Heart left ventricle (tissue), 16 donors: Measurements from ENCODE around the gene S100A14. TPM values are rescaled to one million over a fixed set of nuclear protein-coding genes. Genes with fewer than 3 reads are reported as not detected.

Source experiments
- ATAC-seq, 4 donors: fragments of 200-7000 bp; cut with Tn5 transposase; one replicate each; pipeline ENCODE4 v1.9.1; 2020 to 2022; ENCODE audit warnings: moderate library complexity in 4 of 4, mild to moderate bottlenecking in 3 of 4, moderate number of reproducible peaks in 1 of 4
- DNase-seq, 5 donors: peaks; one replicate each; pipeline ENCODE4 v3.0.0-alpha.2; 2020
- H3K27ac ChIP-seq, 12 donors: fragments of 200-600 bp; sonication (generic) in 4 of 12; one replicate each; pipeline versions ENCODE4 v1.5.0 to v1.8.0; 2016 to 2022; ENCODE audit warnings: mild to moderate bottlenecking in 2 of 12
- H3K27me3 ChIP-seq, 9 donors: fragments of 200-600 bp; sonication (generic) in 2 of 9; one replicate each; pipeline versions ENCODE4 v1.5.1 to v1.8.0; 2016 to 2022; ENCODE audit warnings: mild to moderate bottlenecking in 3 of 9
- H3K36me3 ChIP-seq, 9 donors: fragments of 200-600 bp; sonication (generic) in 2 of 9; one replicate each; pipeline versions ENCODE4 v1.5.0 to v1.8.0; 2018 to 2022; ENCODE audit warnings: mild to moderate bottlenecking in 2 of 9
- H3K4me1 ChIP-seq, 12 donors: fragments of 200-600 bp; sonication (generic) in 4 of 12; one replicate each; pipeline versions ENCODE4 v1.5.0 to v1.8.0; 2016 to 2022; ENCODE audit warnings: mild to moderate bottlenecking in 3 of 12
- H3K4me3 ChIP-seq, 12 donors: fragments of 200-600 bp; sonication (generic) in 4 of 12; one replicate each; pipeline versions ENCODE4 v1.5.0 to v1.8.0; 2017 to 2022; ENCODE audit warnings: mild to moderate bottlenecking in 9 of 12, moderate library complexity in 4 of 12
- H3K9me3 ChIP-seq, 12 donors: fragments of 200-600 bp; sonication (generic) in 4 of 12; one replicate each; pipeline versions ENCODE4 v1.5.0 to v1.8.0; 2016 to 2022; ENCODE audit warnings: mild to moderate bottlenecking in 1 of 12
- POLR2A ChIP-seq, 2 donors: fragments of 450-650 bp; IDR thresholded peaks; one replicate each; pipeline ENCODE4 v1.6.1; 2017; ENCODE audit warnings: antibody characterized with exemption in 2 of 2, mild to moderate bottlenecking in 2 of 2, moderate library complexity in 2 of 2
- WGBS, 4 donors: extraction: QIAGEN DNeasy Blood & Tissue Kit in 2 of 4; methylation state at CpG; one replicate each; pipeline versions ENCODE4 v1.1.5 to v1.1.7; 2013 to 2018; 5-methylcytosine and 5-hydroxymethylcytosine counted together
- intact Hi-C, 10 donors: fragments of 100-400 bp; cut with DNase I; formaldehyde crosslinking; loops; one replicate each; pipeline versions ENCODE4 v1.11.1 to v1.14.2; 2022
- polyA plus RNA-seq, 2 donors: library from polyadenylated mRNA; stranded (reverse); fragments of 200-250 nt; gene quantifications; one replicate each; pipeline ENCODE4 v1.2.3, GENCODE V29; 2013
- total RNA-seq, 9 donors: library from RNA; depleted of rRNA in 2 of 9; stranded (reverse); fragments of >200 nt in 2 of 9; fragmentation: NEBNext Ultra II Directional in 3 of 9; extraction: Animal tissue kit (Norgen Biotek cat#: 25700) in 3 of 9; gene quantifications; one replicate each; pipeline versions ENCODE4 v1.1.0 to v1.2.4, GENCODE V29; 2016 to 2023
- TF ChIP-seq, protein P1 (sequence below), 12 donors: fragments of 200-600 bp; sonication (generic) in 4 of 12; IDR thresholded peaks; one replicate each; pipeline versions ENCODE4 v1.5.0 to v1.8.0; 2018 to 2022; ENCODE audit warnings: antibody characterized with exemption in 12 of 12, mild to moderate bottlenecking in 5 of 12
- donor health status: ischemic (EF 13 %, LVEDD 7.1; RV severe dilation, severe dysfunction).
- donor health status: healthy with polysubstance abuse.
- donor health status: DM: no; HTN: yes; CAD: no.
- donor health status: DM: no; HTN: no; CAD: no.
- donor health status: ischemic (EF 25% LVEDD 6.9; RV normal size, moderate dysfunction).
- donor health status: ischemic (EF 25% LVEDD 5.7; RV mildly dilated, moderate dysfunction).
- donor health status: healthy.
- donor health status: DM: yes; HTN: yes; CAD: no.
- donor health status: ischemic (EF 35%, LVEDD 5.7; RV mildly dilated, moderate dysfunction).
- donor health status: nonischemic (EF 11% LVEDD 7.7; RV severe dilation, severe dysfunction).
- donor health status: DM: yes; HTN: yes; CAD: no.
- donor health status: PGD.
- donor health status: ischemic (EF 29% LVEDD 5.4; RV normal size, mild dysfunction).
- donor health status: nonischemic (EF 23%, LVEDD 6.1; RV moderate dilation, normal function).

The S100A14 gene
- total and polyA plus RNA-seq, 11 donors, result 0.79 to 6.1 (median 3.9) TPM; not detected in 1

DNA sequence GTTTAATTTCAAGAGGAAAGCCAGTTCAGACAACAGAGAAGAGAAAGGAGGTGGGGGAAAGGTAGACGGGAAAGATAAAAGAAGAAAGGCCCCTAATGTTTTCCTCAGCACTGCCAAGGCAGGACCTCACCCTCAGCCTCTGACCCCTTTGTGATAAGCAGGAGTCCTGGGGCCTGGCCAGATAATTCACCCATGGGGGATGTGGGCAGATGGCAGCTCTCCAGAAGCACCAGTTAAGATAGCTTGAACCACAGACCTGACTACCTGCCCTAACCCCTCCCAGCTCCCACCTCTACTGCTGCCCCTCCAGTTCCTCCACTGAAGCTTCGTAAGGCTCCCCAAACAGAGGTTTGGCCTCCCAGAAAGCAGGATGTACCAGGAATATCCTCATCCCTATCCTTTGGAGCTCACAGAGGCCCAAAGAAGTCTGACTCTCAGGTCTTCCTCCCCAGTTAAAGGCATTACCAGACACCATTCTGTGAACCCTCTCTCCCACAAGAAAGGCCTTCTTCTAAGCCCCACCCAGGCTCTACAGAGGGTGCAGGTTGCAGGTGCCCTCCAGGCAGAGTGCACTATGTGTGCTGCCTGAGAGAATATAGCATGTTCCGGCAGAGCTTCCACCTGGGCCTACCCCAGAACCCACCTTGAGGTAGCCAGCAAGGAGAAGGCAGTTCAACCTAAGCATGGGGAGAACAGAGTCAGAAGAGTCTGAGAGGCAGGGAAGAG, 33.2 kb upstream of the S100A14 start:
- ATAC-seq (peak in 2 of 4 donors; percentile 3 to 9), DNase-seq (no peak)
- H3K9me3 ChIP-seq, result no peaks in the 10 kb centered on the region
- H3K4me3 ChIP-seq, result no peak overlapping the region
- intact Hi-C loops, result no loop called here
- H3K27me3 ChIP-seq, result no peaks in the 10 kb centered on the region
- peaks cover 0 to 33% (median 25%) of the 10 kb centered on the region in 9 donors for H3K36me3 ChIP-seq
- 37 to 62% (median 53%) methylated on average over 3 of the region's 3 CpGs for WGBS, 4 donors
- peaks cover 0 to 49% (median 13%) of the 10 kb centered on the region in 12 donors for H3K4me1 ChIP-seq
- peak overlapping the region in 2 of 12 donors; percentile 12 to 28 for H3K27ac ChIP-seq
- TF ChIP-seq, protein P1, sequence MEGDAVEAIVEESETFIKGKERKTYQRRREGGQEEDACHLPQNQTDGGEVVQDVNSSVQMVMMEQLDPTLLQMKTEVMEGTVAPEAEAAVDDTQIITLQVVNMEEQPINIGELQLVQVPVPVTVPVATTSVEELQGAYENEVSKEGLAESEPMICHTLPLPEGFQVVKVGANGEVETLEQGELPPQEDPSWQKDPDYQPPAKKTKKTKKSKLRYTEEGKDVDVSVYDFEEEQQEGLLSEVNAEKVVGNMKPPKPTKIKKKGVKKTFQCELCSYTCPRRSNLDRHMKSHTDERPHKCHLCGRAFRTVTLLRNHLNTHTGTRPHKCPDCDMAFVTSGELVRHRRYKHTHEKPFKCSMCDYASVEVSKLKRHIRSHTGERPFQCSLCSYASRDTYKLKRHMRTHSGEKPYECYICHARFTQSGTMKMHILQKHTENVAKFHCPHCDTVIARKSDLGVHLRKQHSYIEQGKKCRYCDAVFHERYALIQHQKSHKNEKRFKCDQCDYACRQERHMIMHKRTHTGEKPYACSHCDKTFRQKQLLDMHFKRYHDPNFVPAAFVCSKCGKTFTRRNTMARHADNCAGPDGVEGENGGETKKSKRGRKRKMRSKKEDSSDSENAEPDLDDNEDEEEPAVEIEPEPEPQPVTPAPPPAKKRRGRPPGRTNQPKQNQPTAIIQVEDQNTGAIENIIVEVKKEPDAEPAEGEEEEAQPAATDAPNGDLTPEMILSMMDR (IDR thresholded peaks at IDR 0.05), result no peak
- no peak for TF ChIP-seq POLR2A (IDR thresholded peaks at IDR 0.05)

DNA sequence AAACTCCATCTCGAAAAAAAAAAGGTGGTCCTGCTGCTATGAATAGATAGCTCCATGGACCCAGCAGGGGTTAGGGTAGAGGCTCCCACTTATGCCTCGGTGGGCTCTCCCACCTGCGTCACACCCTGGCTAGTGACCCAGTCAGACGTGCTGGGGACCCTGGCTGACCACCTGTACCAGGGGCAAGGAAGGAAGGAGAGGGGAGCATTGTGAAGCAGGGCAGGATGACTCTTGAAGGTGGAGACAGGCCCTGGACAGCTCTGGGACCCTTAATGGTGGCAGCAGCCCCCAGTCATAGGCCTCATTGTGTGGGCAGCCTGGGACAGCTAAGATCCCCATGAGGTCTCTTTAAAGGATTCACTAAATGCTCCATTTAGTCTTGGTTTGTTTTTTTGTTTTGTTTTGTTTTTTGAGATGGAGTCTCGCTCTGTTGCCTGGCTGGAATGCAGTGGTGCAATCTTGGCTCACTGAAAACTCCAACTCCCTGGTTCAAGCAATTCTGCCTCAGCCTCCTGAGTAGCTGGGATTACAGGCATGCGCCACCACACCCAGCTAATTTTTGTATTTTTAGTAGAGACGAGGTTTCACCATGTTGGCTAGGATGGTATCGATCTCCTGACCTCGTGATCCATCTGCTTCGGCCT, 32.0 kb upstream of the S100A14 start:
- TF ChIP-seq, protein P1 (IDR thresholded peaks at IDR 0.05), result no peak
- TF ChIP-seq POLR2A (IDR thresholded peaks at IDR 0.05), result no peak
- Histone ChIP-seq H3K4me1 (peaks cover 0 to 56% (median 22%) of the 10 kb centered on the region in 12 donors), H3K9me3 (no peaks in the 10 kb centered on the region), H3K27me3 (no peaks in the 10 kb centered on the region), H3K36me3 (peaks cover 0 to 45% (median 37%) of the 10 kb centered on the region in 9 donors), H3K4me3 (no peak overlapping the region), H3K27ac (peak overlapping the region in 2 of 12 donors; percentile 17 to 77)
- DNase-seq (no peak), ATAC-seq (peak in 2 of 4 donors; percentile 11 to 19)
- WGBS, 4 donors, result 79 to 88% (median 83%) methylated on average over 10 of the region's 10 CpGs
- intact Hi-C loops, result no loop called here

DNA sequence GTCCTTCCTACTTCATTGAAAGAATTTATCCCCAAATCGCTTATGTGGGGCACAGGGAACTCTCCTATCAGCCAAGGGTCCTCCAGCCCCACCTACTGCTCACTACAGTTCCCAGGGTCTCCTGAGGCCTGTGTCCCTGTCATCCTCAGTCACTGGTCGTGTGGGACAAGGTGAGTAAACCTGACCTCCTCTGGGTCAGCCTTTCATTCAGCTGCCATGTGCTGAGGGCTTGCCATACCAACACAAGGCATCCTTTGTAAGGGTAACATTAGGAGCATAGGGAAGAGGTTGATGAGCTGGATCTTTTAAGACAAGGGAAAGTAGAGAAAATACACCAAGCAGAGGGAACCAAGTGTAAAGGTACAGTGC, 31.2 kb upstream of the S100A14 start:
- DNase-seq (no peak), ATAC-seq (peak in 3 of 4 donors; percentile 9 to 29 (median 17))
- Histone ChIP-seq H3K4me3 (no peak overlapping the region), H3K27ac (peak overlapping the region in 5 of 12 donors; percentile 8 to 77 (median 22)), H3K9me3 (no peaks in the 10 kb centered on the region), H3K27me3 (no peaks in the 10 kb centered on the region), H3K36me3 (peaks cover 0 to 52% (median 45%) of the 10 kb centered on the region in 9 donors), H3K4me1 (peaks cover 0 to 53% (median 25%) of the 10 kb centered on the region in 12 donors)
- TF ChIP-seq, protein P1 (IDR thresholded peaks at IDR 0.05), result no peak
- no peak for TF ChIP-seq POLR2A (IDR thresholded peaks at IDR 0.05)
- 48 to 66% (median 53%) methylated on average over 2 of the region's 2 CpGs for WGBS, 4 donors
- intact Hi-C loops, result no loop called here

DNA sequence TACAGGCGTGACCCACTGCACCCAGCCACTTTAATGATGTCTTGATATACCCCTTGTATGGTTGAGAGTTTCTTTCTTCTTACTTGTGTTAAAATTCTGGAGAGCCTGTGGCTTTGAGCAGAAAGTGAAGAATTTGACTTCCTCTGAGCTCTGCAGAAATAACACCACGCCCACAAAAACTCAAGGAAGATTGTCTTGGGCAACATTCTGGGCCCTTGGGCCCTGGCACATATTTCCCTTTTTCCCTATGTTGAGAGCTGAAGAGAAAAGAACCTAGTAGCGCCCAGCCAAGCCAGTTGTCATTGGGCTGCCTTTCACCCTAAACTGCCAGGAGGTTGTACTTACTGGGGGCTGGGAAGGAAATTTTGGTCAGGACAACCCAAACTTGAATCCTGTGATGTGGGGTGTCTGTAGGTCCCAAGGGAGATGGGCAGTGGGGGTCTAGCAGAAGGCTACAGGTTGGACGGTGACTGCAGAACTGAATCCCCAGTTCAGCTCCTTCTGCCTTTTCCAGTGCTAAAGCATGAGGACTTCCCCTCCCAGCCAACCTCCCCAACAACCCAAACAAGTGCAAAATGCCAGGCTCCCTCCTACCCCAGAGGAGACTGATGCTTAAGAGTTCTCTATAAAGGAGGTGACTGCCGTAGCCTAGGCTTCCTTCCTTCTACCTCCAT, 30.7 kb upstream of the S100A14 start:
- 84 to 88% (median 85%) methylated on average over 5 of the region's 5 CpGs for WGBS, 4 donors
- ATAC-seq (peak in 3 of 4 donors; percentile 2 to 18 (median 2)), DNase-seq (no peak)
- TF ChIP-seq, protein P1 (IDR thresholded peaks at IDR 0.05), result no peak
- no peak for TF ChIP-seq POLR2A (IDR thresholded peaks at IDR 0.05)
- Histone ChIP-seq H3K27me3 (no peaks in the 10 kb centered on the region), H3K4me3 (no peak overlapping the region), H3K36me3 (peaks cover 0 to 58% (median 50%) of the 10 kb centered on the region in 9 donors), H3K4me1 (peaks cover 0 to 52% (median 29%) of the 10 kb centered on the region in 12 donors), H3K9me3 (no peaks in the 10 kb centered on the region), H3K27ac (peak overlapping the region in 4 of 12 donors; percentile 11 to 77 (median 23))
- intact Hi-C loops, result no loop called here
